DND-41 (cell line): ENCODE measurements around the gene GOT1.

Experiments used
- ATAC-seq: fragments of 200-7000 bp; cut with Tn5 transposase; 3 replicates; pipeline ENCODE4 v1.9.1; 2021; ENCODE audit warnings: low read depth; ENCODE audit not compliant: insufficient read depth
- DNase-seq: peaks from one replicate; pipeline ENCODE4 v3.0.0-alpha.2; 2020
- H2AFZ ChIP-seq: 2 replicates; pipeline ENCODE4 v1.6.0; 2012; ENCODE audit warnings: low read depth, low read length
- H3K27ac ChIP-seq: 2 replicates; pipeline ENCODE4 v1.5.1; 2012; ENCODE audit warnings: low read length, inconsistent platforms
- H3K27me3 ChIP-seq: fragments of 200-600 bp; sonication (generic); 2 replicates; pipeline ENCODE4 v1.6.0; 2012; ENCODE audit warnings: low read length, mild to moderate bottlenecking, inconsistent platforms; ENCODE audit not compliant: insufficient read depth, poor library complexity
- H3K36me3 ChIP-seq: 2 replicates; pipeline ENCODE4 v1.5.1; 2012; ENCODE audit warnings: low read length, inconsistent platforms; ENCODE audit not compliant: insufficient read depth
- H3K4me1 ChIP-seq: 2 replicates; pipeline ENCODE4 v1.5.1; 2012; ENCODE audit warnings: mild to moderate bottlenecking, low read length; ENCODE audit not compliant: insufficient read depth
- H3K4me2 ChIP-seq: 2 replicates; pipeline ENCODE4 v1.6.0; 2012; ENCODE audit warnings: mild to moderate bottlenecking, moderate library complexity, low read length, inconsistent platforms; ENCODE audit not compliant: insufficient read depth
- H3K4me3 ChIP-seq, 2 experiments: fragments of 200-600 bp in 1 of 2; shearing (Covaris generic) in 1 of 2; 2 replicates each; pipeline ENCODE4 v1.5.1; 2012 to 2016; ENCODE audit warnings: inconsistent platforms in 2 of 2, low read length in 2 of 2, mild to moderate bottlenecking in 2 of 2, low read depth in 1 of 2, moderate library complexity in 1 of 2
- H3K79me2 ChIP-seq: 2 replicates; pipeline ENCODE4 v1.6.0; 2012; ENCODE audit warnings: low read length, inconsistent platforms; ENCODE audit not compliant: insufficient read depth
- H3K9ac ChIP-seq: 2 replicates; pipeline ENCODE4 v1.6.0; 2012; ENCODE audit warnings: low read depth, mild to moderate bottlenecking, inconsistent platforms, low read length, moderate library complexity
- H3K9me3 ChIP-seq: 2 replicates; pipeline ENCODE4 v1.5.1; 2012; ENCODE audit warnings: low read length, moderate library complexity, mild to moderate bottlenecking, inconsistent platforms; ENCODE audit not compliant: insufficient read depth, severe bottlenecking
- H4K20me1 ChIP-seq: 2 replicates; pipeline ENCODE4 v1.6.0; 2012; ENCODE audit warnings: low read length; ENCODE audit not compliant: insufficient read depth
- EZH2 ChIP-seq: IDR thresholded peaks from 3 replicates; pipeline ENCODE4 v1.6.1; 2012; ENCODE audit warnings: borderline replicate concordance, low read depth, mild to moderate bottlenecking, moderate library complexity, low read length, inconsistent platforms; ENCODE audit not compliant: severe bottlenecking
- TF ChIP-seq, protein P1 (sequence below): IDR thresholded peaks from 2 replicates; pipeline ENCODE4 v1.5.1; 2012; ENCODE audit warnings: borderline replicate concordance, low read length, moderate library complexity, mild to moderate bottlenecking; ENCODE audit not compliant: poor library complexity, severe bottlenecking; ENCODE audit errors: extremely low read depth

GOT1 gene

GRCh38 chr10:99374526-99374925 lies 55.9 kb downstream of the GOT1 start:
- no peaks in the 10 kb centered on the region for H3K36me3 ChIP-seq
- ATAC-seq (no peak), DNase-seq (no peak)
- H3K9ac ChIP-seq: no peak overlapping the region
- H3K27ac ChIP-seq: no peak overlapping the region
- H3K4me2 ChIP-seq: no peak overlapping the region
- H3K4me3 ChIP-seq: no peak overlapping the region
- no peaks in the 10 kb centered on the region for H3K9me3 ChIP-seq
- peaks cover 16% of the 10 kb centered on the region for H3K27me3 ChIP-seq
- H3K79me2 ChIP-seq: no peaks in the 10 kb centered on the region
- H2AFZ ChIP-seq: no peak overlapping the region
- no peak for TF ChIP-seq EZH2
- TF ChIP-seq, protein P1, sequence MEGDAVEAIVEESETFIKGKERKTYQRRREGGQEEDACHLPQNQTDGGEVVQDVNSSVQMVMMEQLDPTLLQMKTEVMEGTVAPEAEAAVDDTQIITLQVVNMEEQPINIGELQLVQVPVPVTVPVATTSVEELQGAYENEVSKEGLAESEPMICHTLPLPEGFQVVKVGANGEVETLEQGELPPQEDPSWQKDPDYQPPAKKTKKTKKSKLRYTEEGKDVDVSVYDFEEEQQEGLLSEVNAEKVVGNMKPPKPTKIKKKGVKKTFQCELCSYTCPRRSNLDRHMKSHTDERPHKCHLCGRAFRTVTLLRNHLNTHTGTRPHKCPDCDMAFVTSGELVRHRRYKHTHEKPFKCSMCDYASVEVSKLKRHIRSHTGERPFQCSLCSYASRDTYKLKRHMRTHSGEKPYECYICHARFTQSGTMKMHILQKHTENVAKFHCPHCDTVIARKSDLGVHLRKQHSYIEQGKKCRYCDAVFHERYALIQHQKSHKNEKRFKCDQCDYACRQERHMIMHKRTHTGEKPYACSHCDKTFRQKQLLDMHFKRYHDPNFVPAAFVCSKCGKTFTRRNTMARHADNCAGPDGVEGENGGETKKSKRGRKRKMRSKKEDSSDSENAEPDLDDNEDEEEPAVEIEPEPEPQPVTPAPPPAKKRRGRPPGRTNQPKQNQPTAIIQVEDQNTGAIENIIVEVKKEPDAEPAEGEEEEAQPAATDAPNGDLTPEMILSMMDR: no peak
- no peaks in the 10 kb centered on the region for H4K20me1 ChIP-seq
- no peaks in the 10 kb centered on the region for H3K4me1 ChIP-seq

- H3K36me3 ChIP-seq: no peaks in the 10 kb centered on the region
- peaks cover 19% of the 10 kb centered on the region for H3K27me3 ChIP-seq
- no peak overlapping the region for H3K4me2 ChIP-seq
- ATAC-seq (no peak), DNase-seq (no peak)
- no peaks in the 10 kb centered on the region for H3K4me1 ChIP-seq
- H3K4me3 ChIP-seq: no peak overlapping the region
- no peak overlapping the region for H2AFZ ChIP-seq
- no peaks in the 10 kb centered on the region for H4K20me1 ChIP-seq
- no peaks in the 10 kb centered on the region for H3K9me3 ChIP-seq
- no peak for TF ChIP-seq EZH2
- TF ChIP-seq, protein P1: no peak
- no peaks in the 10 kb centered on the region for H3K79me2 ChIP-seq
- no peak overlapping the region for H3K27ac ChIP-seq
- no peak overlapping the region for H3K9ac ChIP-seq
Observed at GRCh38 chr10:99372546-99373271, 57.7 kb downstream of the GOT1 start.

DNA sequence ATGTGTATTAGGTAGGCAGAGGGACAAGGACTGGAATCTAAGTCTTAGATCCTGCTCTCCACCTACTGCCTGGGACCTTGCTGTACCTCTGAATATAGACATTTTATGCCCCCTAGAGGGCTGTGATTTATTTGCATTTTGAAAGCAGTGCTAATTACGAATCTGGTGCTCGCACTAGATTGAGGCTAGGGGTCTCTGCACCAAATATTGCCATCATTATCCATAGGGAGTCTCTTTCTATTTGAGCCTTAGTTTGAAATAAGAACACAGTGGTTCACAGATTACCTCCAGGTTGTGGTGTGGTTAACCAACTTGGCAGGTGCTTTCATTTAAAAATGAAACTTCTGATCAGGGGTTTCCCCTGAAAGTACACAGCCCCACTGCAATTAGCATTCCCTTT lies 59.4 kb downstream of the GOT1 start:
- Histone ChIP-seq H3K27me3 (peaks cover 14% of the 10 kb centered on the region), H2AFZ (no peak overlapping the region), H3K4me2 (no peak overlapping the region), H3K27ac (no peak overlapping the region), H3K4me3 (no peak overlapping the region), H3K9me3 (no peaks in the 10 kb centered on the region), H4K20me1 (no peaks in the 10 kb centered on the region), H3K9ac (no peak overlapping the region), H3K79me2 (no peaks in the 10 kb centered on the region), H3K4me1 (no peaks in the 10 kb centered on the region), H3K36me3 (no peaks in the 10 kb centered on the region)
- TF ChIP-seq, protein P1: peak; percentile 54
- no peak for TF ChIP-seq EZH2
- ATAC-seq (peak; percentile 59), DNase-seq (no peak)

DNA sequence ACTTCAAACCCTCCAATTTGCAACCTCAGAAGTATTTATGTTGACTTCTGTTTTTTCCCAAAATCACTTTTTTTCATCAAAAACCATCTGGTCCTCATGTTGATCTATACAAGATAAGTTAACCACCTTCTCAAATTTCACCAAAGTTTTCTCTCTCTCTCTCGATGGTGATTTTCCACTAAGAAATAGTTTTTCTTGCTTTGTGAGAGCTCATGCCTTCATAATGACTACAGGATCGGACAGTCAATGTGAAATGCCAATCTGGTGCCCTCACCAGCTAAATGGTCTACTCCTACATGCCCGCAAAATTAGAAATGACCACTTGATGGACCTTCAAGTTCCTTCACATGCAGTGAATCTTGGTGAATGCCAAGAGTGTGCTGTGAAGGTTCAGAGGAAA lies 60.9 kb downstream of the GOT1 start:
- Histone ChIP-seq H3K9me3 (no peaks in the 10 kb centered on the region), H3K36me3 (no peaks in the 10 kb centered on the region), H3K4me2 (no peak overlapping the region), H4K20me1 (no peaks in the 10 kb centered on the region), H3K27ac (no peak overlapping the region), H3K4me1 (no peaks in the 10 kb centered on the region), H3K9ac (no peak overlapping the region), H3K4me3 (no peak overlapping the region), H2AFZ (no peak overlapping the region), H3K27me3 (peaks cover 18% of the 10 kb centered on the region), H3K79me2 (no peaks in the 10 kb centered on the region)
- TF ChIP-seq, protein P1: no peak
- TF ChIP-seq EZH2: no peak
- DNase-seq (no peak), ATAC-seq (no peak)
